T47D (cell line): ENCODE measurements around the gene DCUN1D2.
"Not testable (repeated sequence)": the region's sequence is repeated elsewhere in the genome, so short reads cannot be mapped to it uniquely, and the experiment has no call there.

Experiments
- DNase-seq, 2 experiments: peaks; one replicate each; pipeline versions ENCODE4 v3.0.0 to v3.0.0-alpha.2; 2011 to 2012; ENCODE audit warnings: low read depth in 1 of 2, low spot score in 1 of 2
- JUND ChIP-seq: IDR thresholded peaks from 2 replicates; pipeline ENCODE4 v1.6.1; 2012; ENCODE audit warnings: low read depth
- in situ Hi-C: cut with HindIII; loops from 2 replicates; pipeline ENCODE4 v1.10.0; 2016; ENCODE audit warnings: low sequenced_read_pairs, low pct_unique_long_range_greater_than_20kb

Gene DCUN1D2

GRCh38 chr13:113451951-113452421 is 38.5 kb downstream of the DCUN1D2 start:
- in situ Hi-C loops, result no loop called here
- no peak for TF ChIP-seq JUND
- no peak for DNase-seq

- in situ Hi-C loops, result not testable (repeated sequence)
- peak in 1 of 2 experiments; percentile 60 for DNase-seq
Observed at GRCh38 chr13:113450861-113451620, 39.5 kb downstream of the DCUN1D2 start.

DNA sequence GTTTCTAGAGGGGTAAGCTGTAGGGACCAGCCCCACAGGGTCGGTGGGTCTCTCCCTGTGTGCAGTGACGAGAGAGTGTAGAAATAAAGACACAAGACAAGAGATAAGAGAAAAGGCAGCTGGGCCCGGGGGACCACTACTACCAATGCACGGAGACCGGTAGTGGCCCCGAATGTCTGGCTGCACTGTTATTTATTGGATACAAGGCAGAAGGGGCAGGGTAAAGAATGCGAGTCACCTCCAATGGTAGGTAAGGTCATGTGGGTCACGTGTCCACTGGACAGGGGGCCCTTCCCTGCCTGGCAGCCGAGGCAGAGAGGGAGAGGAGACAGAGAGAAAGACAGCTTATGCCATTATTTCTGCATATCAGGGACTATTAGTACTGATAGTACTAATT is 40.2 kb downstream of the DCUN1D2 start:
- DNase-seq, in situ Hi-C loops: not testable (repeated sequence)

- no peak for TF ChIP-seq JUND
- no peak for DNase-seq
- in situ Hi-C loops, result no loop called here
Observed at GRCh38 chr13:113449693-113450347, 40.7 kb downstream of the DCUN1D2 start.

GRCh38 chr13:113448885-113449692 is 41.4 kb downstream of the DCUN1D2 start:
- DNase-seq, result peak in 1 of 2 experiments; percentile 97
- in situ Hi-C loops, result no loop called here
- TF ChIP-seq JUND, result no peak

DNA sequence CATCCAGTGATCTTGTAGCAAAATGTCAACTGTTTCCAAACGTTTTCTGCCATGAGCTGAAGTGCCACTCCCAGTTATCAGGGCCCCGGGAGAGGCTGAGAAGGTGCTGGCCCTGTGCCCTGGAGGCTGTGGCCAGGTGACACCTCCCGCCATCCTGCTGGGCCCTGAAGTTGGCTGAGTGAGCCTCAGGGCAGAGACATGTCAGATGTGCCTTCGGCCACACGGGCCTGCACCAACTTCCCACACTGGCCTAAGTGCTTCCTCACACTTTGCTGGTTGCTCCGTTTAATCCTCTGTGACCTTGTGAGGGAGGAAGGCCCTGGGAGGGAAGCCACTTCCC is 42.0 kb downstream of the DCUN1D2 start:
- no peak for TF ChIP-seq JUND
- DNase-seq, result no peak
- in situ Hi-C loops, result no loop called here

DNA sequence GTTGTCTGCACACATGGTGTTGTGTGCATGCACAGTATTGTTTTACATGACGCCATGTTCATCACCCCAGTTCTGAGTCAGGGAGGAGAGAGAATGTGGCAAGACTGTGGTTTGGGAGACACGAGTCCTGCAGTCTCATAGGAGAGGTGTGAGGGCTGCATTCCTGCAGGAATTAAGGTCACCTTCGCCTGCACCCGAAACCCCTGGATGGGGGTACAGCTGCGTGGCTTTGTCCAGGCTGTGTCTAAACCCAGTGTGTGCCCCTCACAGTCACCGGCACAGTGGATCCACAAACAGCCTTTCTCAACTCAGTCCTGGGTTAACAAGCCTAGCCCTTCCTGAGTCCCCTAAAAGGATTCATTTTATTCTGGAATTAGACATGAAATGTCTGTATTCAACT is 42.9 kb downstream of the DCUN1D2 start:
- no peak for DNase-seq
- in situ Hi-C loops, result no loop called here
- no peak for TF ChIP-seq JUND

DNA sequence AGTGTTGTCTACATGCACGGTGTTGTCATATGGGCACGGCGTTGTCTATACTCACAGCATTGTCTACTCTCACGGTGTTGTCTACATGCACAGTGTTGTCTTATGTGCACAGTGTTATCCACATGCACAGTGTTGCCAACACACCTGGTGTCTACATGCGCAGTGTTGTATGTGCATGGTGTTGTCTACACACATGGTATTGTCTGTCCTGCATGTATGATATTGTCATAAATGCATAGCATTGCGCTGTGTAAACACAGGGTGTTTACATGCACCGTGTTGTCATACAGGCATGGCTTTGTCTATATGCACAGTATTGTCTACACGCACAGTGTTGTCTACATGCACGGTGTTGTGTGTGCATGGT is 44.0 kb downstream of the DCUN1D2 start:
- DNase-seq, result no peak
- in situ Hi-C loops, result no loop called here
- TF ChIP-seq JUND, result no peak

- no peak for TF ChIP-seq JUND
- DNase-seq, result no peak
- in situ Hi-C loops, result no loop called here
Observed at GRCh38 chr13:113445791-113446487, 44.6 kb downstream of the DCUN1D2 start.

GRCh38 chr13:113443991-113444390 is 46.5 kb downstream of the DCUN1D2 start:
- DNase-seq, result no peak
- no peak for TF ChIP-seq JUND
- in situ Hi-C loops, result no loop called here

DNA sequence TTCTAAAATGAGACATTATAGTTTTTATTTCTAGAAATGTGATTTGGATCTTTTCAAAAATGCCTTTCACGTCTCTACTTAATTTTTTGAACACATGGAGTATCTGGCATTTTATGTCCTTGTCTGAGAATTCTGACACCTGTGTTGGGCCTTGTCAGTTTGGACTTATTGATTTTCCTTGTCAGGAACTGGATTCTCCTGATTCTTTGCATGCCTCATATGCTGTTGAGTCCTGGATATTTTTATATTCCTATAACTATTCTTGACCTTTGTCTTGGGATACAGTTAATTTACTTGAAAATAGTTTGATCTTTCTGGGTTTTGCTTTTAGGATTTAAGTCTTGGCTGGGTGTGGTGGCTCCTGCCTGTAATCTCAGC is 47.5 kb downstream of the DCUN1D2 start:
- in situ Hi-C loops, result no loop called here
- TF ChIP-seq JUND, result no peak
- DNase-seq, result no peak

- in situ Hi-C loops, result no loop called here
- TF ChIP-seq JUND, result no peak
- DNase-seq, result no peak
Observed at GRCh38 chr13:113442354-113442984, 48.0 kb downstream of the DCUN1D2 start.
